ENCODE measurements around the gene TFF1.
"Not testable (repeated sequence)": the region's sequence is repeated elsewhere in the genome, so short reads cannot be mapped to it uniquely, and the experiment has no call there.

Gene TFF1

DNA sequence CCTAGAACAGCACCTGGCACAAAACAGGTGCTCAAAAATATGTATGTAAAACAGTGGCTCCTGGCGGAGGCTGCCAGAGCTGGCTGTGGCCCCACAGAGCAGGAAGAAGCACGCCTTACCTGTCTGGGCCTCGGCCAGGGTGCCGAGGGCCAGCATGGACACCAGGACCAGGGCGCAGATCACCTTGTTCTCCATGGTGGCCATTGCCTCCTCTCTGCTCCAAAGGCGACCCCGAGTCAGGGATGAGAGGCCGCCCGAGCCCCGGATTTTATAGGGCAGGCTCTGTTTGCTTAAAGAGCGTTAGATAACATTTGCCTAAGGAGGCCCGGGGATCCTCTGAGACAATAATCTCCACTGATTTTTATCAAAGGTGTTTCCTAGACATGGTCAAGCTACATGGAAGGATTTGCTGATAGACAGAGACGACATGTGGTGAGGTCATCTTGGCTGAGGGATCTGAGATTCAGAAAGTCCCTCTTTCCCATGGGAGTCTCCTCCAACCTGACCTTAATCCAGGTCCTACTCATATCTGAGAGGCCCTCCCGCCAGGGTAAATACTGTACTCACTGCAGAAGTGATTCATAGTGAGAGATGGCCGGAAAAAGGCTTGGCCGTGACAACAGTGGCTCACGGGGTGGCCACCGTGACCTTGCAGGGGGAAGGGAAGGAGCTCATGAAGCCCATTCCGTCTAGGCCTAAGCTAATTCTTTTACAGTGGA is at the start of gene TFF1:
TFF1 (minus strand) TSS at position 244 of the 719 bp plus-strand sequence; CDS start at position 204, 40 bp downstream.
- DNase-seq: no peak
- TF ChIP-seq GATA1 (IDR thresholded peaks at IDR 0.05; ENCODE audit: low read depth, low read length) (no peak), POLR2A (IDR thresholded peaks at IDR 0.05; ENCODE audit: low read length) (no peak)

DNA sequence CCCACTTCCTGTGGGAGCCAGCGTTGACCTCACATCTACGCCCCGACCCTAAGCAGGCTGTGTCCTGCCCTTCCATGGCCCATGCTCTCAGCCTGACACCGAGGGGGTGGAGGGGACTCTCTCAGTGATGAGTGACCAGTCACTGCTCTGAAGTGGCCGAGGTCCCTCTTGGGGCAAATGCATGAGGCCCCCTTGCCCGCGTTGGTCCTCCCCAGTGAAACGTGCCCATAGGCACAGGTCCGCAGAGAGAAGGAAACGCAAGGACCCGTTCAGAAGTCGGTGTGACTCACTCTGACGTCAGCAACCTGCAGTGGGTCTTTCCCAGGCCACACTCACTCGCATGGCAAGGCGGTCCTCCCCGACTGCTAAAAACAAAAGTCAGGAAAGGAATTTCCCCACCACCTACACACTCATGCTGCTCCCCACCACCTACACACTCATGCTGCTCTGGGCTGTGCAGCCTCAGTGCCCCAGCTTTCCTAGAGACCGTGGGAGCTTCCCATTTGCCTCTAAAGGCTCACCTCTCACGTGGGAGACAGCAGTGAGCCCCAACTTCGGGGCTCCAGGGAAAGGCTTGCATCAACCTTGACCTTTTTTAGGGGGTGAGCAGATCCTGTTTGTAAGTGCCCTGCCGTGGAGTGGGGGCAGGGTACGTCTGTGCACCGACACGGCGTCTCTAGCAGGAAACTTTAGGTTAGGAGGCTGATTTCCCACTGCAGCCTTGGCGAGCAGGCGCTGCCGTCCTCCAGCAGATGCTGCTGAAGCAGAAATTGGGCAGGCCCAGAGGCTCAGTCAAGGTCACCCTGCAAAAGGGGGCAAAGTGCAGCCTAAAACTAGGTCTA is 48.8 kb upstream of the TFF1 start:
- DNase-seq: peak in 1 of 2 experiments; percentile 41
- no peak for TF ChIP-seq GATA1 (IDR thresholded peaks at IDR 0.05; ENCODE audit: low read depth, low read length)
- TF ChIP-seq POLR2A (IDR thresholded peaks at IDR 0.05; ENCODE audit: low read length): no peak

DNA sequence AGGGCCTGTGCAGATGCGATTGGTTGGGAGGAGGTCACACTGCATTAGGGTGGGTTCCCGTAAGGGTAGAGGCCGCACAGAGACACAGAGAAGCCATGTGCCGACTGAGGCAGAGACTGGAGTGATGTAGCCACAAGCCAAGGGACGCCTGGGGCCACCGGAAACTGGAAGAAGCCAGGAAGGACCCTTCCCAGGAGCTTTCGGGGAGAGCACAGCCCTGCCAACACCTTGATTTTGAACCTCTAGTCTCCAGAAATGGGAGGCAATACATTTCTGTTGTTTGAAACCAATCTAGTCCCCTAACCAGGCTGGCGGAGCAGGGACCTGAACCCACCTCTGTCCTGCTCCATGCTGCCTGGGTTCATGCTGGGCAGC is 48.2 kb upstream of the TFF1 start:
- DNase-seq: no peak
- TF ChIP-seq GATA1 (IDR thresholded peaks at IDR 0.05; ENCODE audit: low read depth, low read length) (no peak), POLR2A (IDR thresholded peaks at IDR 0.05; ENCODE audit: low read length) (no peak)

DNA sequence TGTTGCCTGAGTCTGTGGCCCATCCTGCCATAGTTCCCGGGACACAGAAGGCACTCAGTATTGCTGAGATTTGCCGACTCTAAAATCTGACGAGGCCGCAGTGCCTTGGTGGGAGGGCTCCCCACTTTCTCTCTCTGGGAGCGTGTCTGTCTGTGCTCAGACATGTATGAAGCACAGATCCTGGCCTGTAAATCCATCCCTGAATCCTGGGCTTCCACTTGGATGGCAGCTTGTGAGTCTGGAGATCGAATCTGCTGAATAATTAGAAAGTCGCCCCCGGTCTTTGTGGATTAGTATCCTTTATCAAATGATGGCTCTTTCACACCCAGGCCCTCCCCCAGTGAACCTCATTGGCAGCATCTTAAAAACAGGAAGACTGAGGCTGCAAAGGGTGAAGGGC is 47.7 kb upstream of the TFF1 start:
- DNase-seq: no peak
- TF ChIP-seq GATA1 (IDR thresholded peaks at IDR 0.05; ENCODE audit: low read depth, low read length) (no peak), POLR2A (IDR thresholded peaks at IDR 0.05; ENCODE audit: low read length) (no peak)

DNA sequence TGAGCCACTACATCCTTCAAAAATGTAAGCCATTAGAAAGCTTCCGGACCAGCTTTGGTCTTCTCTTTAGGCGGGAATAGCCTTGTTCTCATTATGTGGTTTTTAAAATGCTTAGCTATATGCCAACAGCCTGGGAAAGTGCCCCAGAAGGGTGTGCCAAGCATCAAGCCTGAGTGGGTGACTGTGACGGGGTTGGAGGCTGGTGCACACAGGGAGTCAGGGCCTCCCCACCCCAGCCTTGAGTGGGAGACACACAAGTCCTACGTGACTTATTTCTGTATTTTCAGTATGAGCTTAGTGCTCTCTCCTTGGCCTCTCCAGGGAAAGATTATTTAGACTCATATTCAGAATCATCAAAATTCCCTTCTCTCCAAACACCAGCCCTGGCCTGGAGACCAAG is 47.2 kb upstream of the TFF1 start:
- DNase-seq: no peak
- TF ChIP-seq GATA1 (IDR thresholded peaks at IDR 0.05; ENCODE audit: low read depth, low read length): no peak
- no peak for TF ChIP-seq POLR2A (IDR thresholded peaks at IDR 0.05; ENCODE audit: low read length)

DNA sequence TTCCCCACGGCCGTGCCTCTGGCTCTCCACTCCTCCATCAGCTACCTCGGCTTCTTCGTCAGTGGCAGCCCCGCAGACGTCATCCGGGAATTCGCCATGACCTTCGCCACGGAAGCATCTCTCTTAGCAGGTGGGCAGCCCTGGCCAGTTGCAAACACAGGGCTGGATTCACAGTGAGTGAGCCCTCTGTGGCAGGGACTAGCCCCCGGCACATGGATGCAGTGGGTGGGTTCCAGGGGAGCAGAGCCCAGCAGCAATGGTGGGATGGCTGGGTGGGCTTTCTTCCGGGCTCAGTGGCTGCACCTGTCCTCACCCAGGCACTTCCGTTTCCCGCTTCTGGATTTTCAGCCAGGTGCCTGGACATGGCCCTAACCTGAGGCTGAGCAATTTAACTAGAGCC is 46.8 kb upstream of the TFF1 start:
- TF ChIP-seq POLR2A (IDR thresholded peaks at IDR 0.05; ENCODE audit: low read length) (no peak), GATA1 (IDR thresholded peaks at IDR 0.05; ENCODE audit: low read depth, low read length) (no peak)
- no peak for DNase-seq

DNA sequence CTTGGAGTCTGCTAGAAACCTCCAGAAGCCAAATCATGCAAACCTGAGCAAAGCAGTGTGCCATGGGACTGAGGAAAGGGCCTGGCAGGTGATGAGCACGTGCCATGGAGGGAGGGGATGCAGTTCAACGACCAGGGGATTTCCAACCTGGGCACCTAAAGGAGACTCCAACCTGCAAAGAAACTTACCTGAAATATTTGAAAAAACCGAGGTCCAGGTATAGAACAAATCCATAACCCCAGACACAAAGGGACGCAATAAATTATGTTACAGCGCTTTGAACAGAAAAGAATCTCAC is 46.2 kb upstream of the TFF1 start:
- no peak for DNase-seq
- TF ChIP-seq POLR2A (IDR thresholded peaks at IDR 0.05; ENCODE audit: low read length) (no peak), GATA1 (IDR thresholded peaks at IDR 0.05; ENCODE audit: low read depth, low read length) (no peak)

DNA sequence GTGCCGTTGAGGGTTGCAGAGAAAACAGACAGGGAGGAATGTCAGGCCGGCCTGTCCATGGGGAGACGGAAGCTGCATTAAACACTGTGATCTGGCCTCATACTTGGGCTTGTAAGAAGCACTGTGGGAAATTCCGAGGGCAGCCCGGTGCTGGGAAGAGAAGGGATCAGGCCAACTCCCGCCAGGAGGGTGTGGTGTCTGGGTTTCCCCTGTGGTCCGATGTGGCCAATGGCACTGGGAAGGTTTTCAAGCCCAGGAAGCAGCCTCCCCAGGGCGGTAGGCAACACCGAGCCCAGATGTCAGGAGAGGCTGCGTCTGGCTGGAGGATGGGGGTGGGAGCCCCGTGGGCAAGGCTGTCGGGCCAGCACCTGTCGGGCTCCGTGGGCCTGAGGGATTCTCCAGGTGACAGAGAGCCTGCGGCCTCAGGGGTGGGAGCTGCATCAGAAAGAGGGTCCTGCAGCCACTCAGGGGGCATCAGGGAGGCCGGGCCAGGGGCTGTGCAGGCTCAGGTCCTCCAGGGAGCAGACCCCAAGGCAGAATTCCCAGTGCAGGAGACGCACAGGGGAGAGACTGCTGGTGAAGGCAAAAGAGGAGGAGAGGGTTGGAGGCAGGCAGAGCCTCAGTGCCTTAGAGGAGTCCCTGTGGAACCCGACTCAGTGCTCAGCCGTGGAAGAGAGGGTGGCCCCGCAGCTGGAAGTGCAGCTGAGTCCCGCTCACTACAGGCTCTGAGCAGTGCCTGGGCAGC is 45.7 kb upstream of the TFF1 start:
- DNase-seq: no peak
- TF ChIP-seq GATA1 (IDR thresholded peaks at IDR 0.05; ENCODE audit: low read depth, low read length): no peak
- no peak for TF ChIP-seq POLR2A (IDR thresholded peaks at IDR 0.05; ENCODE audit: low read length)

DNA sequence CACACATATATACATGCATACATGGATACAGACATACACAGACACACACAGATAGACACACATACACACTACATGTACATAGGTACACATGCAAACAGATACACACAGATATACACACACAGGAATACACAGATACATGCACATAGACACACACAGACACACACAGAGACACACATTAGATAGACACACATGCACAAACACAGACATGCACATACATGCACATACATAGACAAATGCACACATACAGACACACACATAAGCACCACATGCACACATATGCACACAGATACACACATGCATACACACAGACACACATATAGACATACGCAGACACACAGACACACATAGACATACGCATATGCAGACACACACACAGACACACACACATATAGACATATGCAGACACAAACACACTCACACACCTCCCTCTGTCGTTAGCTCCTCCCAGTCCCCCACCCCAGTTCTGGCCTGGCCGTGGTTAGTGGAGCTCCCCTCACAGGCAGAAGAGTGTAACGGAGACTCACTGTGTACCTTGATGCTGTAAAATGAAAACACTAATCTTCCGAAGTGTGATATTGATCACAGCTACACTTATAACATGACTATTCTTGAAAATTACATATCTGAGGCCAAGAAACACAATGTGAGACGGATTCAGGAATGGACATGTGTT is 45.0 kb upstream of the TFF1 start:
- TF ChIP-seq GATA1 (IDR thresholded peaks at IDR 0.05; ENCODE audit: low read depth, low read length): no peak
- no peak for TF ChIP-seq POLR2A (IDR thresholded peaks at IDR 0.05; ENCODE audit: low read length)
- DNase-seq: peak in 1 of 2 experiments; percentile 13

DNA sequence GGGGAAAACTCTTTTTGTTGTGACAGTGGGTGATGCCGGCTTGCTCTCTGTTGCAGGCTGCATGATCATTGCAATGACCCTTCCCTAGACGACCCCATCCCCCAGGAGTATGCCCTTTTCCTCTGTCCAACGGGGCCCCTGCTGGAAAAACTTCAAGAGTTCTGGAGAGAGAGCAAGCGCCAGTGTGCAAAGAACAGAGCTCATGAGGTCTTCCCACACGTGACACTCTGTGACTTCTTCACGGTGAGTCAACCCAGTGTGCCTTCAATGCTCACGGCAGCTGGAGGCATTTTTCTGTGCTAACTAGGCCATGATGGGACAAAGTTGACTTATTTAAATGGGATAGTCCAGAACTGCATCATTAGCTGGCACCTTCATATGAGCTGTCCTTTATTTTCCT is 43.0 kb upstream of the TFF1 start:
- no peak for TF ChIP-seq POLR2A (IDR thresholded peaks at IDR 0.05; ENCODE audit: low read length)
- no peak for DNase-seq

DNA sequence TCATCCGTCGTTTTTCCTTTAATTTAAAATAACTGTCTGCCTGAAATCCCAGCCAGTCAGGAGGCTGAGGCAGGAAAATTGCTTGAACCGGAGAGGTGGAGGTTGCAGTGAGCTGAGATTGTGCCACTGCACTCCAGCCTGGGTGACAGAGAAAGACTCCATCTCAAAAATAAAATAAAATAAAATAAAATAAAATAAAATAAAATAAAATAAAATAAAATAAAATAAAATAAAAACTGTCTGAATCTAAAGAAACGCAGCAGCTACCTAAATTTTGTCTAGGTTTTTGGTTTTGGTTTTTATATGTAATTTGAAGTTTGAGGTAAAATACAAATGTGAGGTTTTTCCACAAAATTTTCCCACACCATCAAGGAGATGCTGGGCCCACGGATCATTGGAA is 42.4 kb upstream of the TFF1 start:
- not testable (repeated sequence) for DNase-seq

DNA sequence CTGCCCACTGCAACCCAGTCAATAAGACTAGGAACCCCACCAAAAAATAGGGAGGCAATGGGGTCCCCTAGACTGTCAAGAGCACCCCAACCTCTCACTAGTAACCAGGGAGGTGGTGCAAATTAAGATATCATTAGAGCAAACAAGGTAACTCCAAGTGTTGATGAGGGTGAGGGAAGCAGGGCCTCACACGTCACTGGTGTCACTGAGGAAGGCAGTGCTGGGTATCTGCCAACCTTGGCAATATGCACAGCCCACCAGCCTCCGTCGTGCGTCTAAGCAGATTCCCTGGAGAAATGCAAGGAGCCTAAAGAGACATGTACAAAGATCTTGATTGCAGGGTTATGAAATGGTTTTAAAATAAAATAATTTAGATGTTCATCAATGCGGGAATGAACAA is 41.1 kb upstream of the TFF1 start:
- no peak for DNase-seq
- TF ChIP-seq POLR2A (IDR thresholded peaks at IDR 0.05; ENCODE audit: low read length) (no peak), GATA1 (IDR thresholded peaks at IDR 0.05; ENCODE audit: low read depth, low read length) (no peak)

DNA sequence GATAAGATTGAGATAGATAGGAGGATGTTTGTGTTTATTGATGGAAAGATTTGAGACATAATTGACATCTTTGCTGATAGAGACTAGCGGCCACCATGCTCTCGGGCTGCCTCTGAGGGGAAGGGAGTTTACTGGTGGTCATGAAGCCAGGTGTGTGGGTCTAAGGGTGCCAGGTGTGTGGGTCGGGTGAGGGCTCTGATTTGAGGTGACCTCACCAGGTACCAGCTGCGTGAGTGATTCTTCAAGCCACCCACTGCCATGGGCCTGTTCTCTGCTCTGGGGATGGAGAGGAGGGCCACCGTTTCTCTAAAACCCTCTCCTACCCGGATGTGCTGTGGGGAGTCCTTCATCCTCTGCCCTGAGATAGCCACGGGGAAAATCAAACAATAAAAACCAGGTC is 40.5 kb upstream of the TFF1 start:
- TF ChIP-seq POLR2A (IDR thresholded peaks at IDR 0.05; ENCODE audit: low read length) (no peak), GATA1 (IDR thresholded peaks at IDR 0.05; ENCODE audit: low read depth, low read length) (no peak)
- no peak for DNase-seq

DNA sequence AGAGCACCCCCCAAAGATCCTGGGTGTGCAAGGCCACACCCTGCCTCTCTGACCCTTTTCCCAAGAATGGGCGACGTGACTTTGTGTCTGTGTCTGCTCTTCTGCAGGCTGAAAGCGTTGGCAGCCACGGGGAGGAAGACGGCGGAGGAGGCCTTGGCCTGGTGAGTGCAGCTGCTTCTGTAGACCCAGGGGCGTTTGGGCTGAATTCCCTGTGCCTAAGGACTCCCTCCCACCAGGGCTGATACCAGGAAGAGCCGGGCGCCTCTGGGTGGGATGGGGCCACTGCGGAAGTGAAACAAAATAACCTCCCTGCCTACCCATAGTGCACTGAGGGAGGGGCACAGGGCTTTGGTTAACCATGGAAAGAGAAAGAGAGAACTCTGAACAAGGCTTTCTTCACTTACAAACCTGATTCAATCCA is 39.9 kb upstream of the TFF1 start:
- no peak for DNase-seq
- TF ChIP-seq POLR2A (IDR thresholded peaks at IDR 0.05; ENCODE audit: low read length) (no peak), GATA1 (IDR thresholded peaks at IDR 0.05; ENCODE audit: low read depth, low read length) (no peak)

Measured in erythroblast (primary cell).